Stimulated activated CD4-positive, alpha-beta T cell treated with anti-CD3 and anti-CD28 coated beads, Interleukin-15, amount 100 ng/mL, for 1 hour (primary cell): ENCODE measurements around the gene GET4.
A peak's percentile ranks its signal among the peaks of the same experiment; 100 is the strongest.
"Not testable (repeated sequence)": the region's sequence is repeated elsewhere in the genome, so short reads cannot be mapped to it uniquely, and the experiment has no call there.

ENCODE experiments used
- DNase-seq, 2 donors: peaks; one replicate each; pipeline ENCODE4 v3.0.0-alpha.2; 2020; ENCODE audit warnings: low read depth in 1 of 2, low spot score in 1 of 2

The GET4 gene

DNA sequence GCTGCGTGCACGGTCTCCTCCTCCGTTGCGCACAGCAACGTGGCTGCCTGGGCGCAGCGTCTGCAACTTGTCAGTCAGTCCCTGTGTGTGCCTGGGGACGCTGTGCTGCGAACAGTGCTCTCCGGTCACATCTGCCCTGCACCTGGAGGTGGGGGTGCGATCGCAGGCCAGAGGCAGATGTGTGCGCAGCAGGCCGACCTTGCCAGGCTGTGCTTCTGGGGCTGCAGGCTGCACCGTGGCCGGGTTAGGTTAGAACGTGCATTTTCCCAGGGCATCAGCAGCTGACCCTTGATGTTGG is 8.2 kb upstream of the GET4 start:
- no peak for DNase-seq

DNA sequence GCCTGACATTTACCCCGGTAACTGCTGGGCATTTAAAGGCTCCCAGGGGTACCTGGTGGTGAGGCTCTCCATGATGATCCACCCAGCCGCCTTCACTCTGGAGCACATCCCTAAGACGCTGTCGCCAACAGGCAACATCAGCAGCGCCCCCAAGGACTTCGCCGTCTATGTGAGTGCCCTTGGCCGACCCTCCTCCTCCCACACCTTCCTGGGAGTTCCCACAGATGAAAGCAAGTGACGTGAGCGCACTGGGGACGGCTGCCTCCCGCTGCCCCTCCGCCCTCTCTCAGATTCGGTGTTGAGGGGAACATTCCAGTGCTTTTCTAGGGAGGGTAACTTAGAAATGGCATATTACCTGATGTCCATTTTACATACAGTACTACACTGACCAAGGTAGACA is 7.0 kb upstream of the GET4 start:
- no peak for DNase-seq

DNA sequence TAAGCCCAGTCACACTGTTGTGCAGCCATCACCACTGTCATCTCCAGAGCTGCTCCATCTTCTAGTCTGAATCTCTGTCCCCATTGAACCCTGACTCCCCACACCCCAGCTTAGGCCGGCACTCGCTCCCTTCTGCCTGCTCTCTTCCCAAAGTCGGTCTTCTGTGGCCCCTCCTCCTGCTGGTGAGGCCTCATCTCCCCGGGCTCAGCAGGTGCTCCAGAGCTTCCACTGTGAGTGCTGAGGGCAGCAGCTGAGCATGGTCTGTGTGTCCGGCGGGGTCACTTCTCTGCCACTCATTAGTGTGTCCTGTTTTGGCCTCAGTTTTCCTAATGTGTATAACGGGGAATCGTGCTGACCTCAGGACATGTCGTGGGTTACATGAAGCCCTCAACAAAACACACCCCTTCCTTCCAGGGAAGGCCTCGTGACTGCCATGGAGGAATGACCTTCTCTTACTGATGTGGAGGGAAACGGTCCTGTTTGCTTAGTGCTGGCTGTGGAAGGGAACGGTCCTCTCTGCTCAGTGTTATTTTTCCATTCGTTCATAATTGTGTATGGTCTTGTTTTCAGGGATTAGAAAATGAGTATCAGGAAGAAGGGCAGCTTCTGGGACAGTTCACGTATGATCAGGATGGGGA is 4.3 kb upstream of the GET4 start:
- DNase-seq = no peak

DNA sequence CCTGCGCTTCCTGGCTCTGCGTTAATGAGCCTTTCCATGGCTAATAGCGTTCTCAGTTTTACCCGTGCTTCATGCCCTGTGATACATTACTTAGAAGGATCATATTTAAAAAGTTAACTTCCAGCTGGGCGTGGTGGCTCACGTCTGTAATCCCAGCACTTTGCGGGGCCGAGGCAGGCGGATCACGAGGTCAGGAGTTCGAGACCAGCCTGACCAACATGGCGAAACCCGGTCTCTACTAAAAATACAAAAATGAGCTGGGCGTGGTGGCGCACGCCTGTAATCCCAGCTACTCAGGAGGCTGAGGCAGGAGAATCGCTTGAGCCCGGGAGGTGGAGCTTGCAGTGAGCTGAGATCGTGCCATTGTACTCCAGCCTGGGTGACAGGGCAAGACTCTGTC is 3.7 kb upstream of the GET4 start:
- not testable (repeated sequence) for DNase-seq

DNA sequence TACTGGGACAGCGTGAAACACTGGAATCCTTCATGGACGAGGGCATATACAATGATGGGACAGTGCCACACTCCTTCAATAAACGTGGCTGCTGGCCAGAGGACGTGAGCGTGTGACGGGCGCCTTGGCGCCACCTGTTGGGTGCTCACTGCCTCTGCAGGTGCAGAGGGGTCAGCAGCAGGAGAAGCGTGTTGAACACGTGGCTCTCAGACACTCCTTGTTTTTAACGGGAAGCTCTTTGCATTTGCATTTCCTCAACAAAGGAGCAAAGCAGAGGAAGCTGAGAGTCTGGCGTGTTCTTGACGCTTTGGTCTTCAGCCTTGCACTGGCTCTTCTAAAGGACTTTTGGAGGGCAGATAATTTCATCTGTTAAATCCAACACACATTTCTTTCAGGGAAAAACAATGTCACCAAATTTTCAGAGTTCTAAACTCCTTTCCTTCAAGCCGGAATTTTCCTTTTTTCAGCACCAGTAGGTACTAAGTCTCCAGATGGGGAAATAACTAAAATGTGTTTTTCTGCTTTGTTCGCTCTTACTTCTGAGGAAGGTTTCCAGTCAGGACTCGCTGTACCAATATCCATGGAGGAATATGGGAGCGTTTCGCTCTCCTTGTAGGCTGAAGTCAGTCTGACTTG is 2.9 kb upstream of the GET4 start:
- DNase-seq = peak; percentile 29 to 55

DNA sequence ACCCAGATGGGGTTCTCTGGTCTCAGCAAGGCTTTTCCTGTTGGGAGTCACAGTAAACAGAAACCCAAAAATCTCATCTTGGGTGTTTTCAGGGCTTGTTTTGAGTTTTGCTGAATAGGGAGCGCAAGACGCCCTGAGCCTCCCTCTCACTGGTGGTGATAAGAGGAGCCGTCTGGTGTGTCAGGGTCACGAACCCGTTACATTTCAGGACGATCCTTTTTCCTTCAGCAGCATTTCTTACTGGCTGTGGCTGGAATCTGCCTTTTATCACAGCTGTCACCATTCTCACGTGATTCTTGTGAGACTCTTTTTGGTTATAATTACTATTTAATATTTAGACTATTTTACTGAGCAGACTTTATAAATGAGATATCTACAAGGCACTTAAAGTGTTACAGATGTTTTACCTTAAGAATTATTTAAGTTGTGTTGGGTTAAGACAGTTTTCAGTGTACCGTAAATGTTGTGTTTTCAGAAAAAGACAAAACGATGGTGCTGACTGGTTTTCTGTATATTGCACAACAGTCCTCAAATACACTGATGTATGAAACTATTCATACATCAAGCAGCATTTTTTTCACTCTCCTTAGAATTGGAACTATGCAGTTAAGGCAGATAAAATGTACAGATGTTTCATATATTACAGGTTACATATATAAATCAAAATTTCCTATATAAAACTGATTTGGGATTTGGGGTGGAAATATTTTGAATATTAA is 2.2 kb upstream of the GET4 start:
- DNase-seq = no peak

DNA sequence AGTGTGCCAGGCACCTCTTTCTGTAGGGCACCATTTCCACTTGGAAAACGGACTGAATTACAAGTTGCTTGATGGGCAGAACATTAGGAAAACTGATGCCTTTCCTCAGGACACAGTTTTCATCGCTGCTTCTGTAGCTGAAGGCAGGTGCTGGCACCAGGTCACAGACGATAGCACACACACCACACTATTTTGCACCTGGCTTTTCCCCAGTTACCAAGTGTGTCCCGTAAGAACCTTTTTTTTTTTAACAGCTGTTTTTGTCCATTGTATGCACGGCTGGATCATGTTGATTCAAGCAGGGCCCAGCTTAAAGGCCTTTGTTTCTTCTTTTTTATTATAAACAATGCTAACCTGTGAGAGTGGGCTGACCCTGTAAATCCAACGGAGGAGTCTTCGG is 1.3 kb upstream of the GET4 start:
- DNase-seq = no peak

DNA sequence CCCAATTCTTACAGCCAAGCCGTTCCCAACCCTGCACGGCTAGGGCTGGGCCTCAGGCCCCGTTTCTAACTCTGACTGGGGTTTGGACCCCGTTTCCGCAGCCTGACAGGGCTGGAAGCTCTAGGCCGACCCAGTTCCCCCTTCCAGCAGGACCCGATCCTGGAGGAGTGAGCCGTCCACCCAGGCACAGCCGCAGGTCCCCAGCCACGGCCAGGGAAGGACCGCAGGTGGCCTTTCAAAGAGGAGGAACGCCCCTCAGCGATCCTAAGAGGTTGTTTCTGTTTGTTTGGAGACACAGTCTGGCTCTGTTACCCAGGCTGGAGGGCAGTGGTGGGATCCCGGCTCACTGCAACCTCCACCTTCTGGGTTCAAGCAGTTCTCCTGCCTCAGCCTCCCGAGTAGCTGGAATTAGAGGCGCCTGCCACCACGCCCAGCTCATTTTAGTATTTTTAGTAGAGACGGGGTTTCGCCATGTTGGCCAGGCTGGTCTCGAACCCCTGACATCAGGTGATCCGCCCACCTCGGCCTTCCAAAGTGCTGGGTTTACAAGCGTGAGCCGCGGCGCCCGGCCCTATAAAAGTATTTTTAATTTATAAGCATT is 778 bp upstream of the GET4 start:
- no peak for DNase-seq

DNA sequence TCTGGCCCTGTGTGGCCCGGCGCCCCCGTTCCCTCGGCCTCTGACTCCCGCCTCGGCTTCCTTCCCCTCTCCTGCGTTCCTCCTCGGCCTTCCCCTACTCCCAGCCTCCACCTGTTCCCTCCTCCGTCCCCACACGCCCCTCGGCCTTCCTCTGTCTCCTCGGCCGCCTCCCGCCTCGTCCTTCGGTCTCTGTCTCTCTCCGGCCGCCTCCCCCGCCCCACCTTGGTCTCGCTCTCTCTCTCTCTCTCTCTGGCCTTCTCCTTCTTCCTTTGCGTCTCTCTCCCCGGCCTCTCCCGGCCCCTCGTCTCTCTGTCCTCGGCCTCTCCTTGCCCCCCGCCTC is 588 bp downstream of the GET4 start:
- no peak for DNase-seq

DNA sequence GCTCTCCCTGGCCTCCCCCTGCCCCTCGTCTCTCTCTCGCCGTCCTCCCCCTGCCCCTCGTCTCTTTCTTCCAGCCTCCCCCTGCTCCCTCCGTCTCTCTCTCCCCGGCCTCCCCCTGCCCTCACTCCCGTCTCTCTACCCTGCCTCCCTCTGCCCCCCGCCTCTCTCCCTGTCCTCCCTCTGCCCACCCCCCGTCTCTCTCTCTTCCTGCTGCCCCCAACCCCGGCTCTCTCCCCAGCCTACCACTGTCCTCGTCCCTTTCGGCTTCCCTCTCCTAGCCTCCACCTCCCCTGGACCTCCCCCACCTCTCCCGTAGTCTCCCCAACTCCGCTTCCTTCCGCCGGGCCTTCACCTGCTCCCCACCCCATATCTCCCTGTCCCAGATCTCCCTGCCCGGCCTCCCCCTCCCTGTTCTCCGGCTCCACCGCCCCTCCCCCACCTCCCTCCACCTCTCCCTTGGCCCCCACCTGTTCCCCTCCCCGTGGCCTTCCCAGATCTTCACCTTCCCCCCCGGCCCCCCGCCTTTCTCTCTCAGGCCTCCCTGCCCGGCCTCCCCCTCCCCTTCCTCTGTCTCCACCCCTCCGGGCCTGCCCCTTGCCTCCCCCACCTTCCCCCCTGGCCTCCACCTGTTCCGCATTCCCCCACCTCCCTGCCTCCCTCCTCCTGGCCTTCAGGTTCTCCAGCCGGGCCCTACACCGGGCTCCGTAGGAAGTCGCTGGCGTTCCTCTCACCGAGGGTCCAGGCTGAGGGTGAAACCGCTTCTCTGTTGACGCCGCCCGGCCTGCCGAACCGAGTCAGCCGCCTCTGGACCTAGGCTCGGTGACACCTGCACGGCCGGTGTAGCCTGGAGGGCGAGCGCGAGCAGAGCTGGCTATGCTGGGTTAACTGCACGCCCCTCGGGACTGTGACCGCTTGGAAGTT is 1.2 kb downstream of the GET4 start:
- DNase-seq = no peak

DNA sequence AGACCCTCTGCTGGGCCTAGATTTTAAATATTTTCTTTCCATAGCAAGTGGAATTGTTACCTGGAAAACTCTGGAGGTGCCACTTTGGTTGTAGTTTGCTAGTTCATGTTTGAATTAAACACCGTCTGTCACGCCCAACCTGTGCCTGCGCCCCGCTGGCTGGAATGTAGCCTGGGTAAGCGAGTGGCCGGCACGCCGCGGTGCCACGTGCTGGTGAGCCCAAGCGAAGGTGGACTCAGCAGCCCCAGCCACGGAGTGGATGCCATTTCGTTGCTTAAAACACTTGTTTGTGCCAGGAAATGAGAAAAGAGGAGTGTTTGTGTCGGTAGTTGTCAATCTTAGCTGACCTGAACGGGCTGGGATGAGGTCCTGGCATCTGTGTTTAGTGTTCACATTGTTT is 2.7 kb downstream of the GET4 start:
- no peak for DNase-seq

DNA sequence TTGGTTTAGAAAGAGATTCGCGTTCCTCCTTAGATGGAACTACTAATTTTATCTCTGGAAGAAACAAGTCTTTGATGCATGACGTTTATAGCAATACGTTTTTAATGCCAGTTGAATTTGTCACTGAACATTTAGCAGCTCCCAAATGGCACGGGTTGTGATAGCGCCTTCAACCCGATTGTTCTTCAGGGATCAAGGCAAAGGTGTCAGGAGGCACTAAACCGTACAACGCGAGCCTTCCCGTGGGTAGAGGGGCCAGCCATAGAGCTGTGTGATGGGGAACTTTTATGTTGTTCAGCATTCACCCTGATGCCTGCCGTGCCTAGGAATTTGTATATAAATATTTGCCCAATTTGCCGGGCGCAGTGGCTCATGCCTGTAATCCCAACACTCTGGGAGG is 3.4 kb downstream of the GET4 start:
- no peak for DNase-seq

DNA sequence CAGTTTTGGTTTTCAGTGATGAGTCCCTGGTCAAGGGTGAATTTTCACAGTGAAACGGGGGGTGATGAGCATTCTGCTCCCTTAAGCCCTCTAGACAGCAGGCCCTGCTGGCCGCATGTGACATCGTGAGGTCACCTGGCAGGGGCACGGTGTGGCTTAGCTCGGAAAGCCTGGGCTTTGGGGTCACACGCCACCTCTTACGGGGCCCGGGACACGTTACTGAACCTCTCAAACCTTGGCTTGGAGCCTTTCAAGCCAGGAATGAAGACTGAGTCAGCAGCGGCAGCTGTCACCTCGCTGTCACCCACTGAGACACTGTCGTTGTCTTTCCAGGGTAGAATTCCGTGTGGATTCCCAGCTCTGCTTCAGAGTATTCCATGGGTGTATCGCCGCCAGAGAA is 4.1 kb downstream of the GET4 start:
- DNase-seq = no peak

DNA sequence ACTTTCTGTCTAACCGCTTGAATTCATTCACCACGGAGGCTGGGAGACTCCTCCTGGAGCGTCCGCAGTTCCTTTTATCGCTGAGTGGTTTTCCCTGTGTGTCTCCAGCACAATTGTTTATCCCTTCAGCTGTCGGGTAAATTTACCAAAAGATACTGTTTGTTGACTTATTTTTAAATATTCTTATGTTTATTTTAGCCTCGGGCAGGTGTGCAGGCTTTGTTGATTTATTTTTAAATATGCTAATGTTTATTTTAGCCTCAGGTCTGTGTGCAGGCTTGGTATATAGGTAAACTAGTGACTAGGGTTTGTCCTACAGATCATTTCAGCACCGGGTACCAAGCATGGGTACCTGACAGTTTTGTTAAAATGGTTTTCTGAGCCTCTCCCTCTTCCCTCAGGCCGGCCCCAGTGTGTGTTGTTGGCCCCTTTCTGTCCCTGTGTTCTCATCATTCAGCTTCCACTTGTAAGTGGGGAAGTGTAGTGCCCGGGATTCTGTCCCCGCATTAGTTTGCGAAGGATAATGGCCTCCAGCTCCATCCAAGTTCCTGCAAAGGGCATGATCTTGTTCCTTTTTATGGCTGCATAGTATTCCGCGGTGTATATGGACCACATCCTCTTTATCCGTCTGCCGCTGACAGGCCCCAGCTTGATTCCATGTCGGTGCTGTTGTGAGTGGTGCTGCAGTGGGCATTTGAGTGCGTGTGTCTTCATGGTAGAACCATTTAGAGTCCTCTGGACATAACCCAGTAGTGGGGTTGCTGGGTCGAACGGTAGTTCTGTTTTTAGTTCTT is 5.3 kb downstream of the GET4 start:
- DNase-seq = no peak

DNA sequence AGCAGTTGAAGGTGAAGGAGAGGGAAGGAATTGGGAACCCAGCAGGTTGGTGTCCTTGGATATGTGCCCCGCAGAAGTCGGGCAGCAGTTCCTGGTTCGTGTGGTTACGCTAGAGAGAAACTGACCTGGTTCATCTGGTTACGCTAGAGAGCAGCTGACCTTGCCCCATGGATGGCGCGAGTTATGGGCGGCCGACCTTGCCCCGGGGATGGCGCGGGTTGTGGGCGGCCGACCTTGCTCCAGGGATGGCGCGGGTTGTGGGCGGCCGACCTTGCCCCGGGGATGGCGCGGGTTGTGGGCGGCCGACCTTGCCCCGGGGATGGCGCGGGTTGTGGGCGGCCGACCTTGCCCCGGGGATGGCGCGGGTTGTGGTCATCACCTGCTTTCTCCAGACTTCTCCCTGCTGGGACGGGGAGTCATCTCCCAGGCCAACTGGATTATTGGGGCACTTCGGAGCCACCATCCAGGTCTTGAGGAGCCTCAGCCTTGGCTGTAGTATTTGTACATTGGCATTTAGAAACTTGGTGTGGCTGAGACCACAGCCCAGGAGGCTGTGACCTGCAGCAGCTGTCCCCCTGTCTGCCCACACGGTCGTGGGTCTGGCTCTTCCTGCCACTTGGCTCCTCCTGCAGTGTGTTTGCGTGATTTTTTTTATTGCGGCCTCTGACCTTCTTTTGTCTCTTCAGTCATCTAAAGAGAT is 6.1 kb downstream of the GET4 start:
- DNase-seq = no peak

DNA sequence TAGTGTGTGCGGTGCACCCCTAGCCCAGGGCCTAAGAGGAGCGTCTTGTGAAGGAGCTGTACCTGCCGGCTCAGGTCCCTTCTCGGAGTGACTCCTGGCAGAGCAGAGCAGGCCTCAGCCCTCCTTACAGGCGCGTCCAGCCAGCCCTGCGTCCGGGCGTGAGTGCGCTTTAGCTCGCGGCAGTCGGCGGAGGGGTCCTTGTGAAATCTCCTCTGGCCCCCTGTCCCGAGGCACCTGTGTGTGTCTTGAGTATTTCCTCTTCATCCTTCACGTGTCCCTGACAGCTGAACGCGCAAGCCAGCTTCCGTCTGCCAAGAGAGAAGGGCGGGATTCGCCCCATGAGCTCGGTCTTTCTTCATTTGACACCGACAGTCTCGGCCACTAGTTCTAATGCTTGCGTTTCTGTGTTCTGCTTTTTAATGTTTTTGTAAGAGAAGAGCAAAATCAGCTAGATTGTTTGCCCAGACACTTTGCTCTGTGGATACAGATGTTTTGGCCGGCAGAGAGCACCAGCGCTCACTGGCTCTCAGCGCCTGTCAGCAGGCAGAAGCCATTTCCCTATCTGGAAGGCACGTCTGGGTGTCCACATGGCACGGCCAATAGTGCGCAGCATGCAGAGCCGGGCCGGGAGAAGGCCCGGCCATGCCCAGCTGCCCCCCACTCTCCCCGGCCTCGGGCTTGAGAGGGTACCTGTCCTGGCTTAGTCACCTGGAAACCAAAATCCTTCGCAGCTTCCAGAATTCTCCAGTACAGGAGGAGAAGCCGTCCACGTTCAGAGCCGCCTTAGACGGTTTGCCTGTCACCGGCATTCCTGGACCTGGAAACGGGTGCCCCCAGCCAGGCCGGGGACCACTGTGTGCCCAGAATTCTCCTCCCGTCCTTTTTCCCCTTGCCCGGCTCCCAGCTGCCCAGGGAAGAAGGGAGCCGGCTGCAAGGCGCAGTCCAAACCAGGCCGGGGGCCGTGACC is 7.0 kb downstream of the GET4 start:
- DNase-seq = no peak

DNA sequence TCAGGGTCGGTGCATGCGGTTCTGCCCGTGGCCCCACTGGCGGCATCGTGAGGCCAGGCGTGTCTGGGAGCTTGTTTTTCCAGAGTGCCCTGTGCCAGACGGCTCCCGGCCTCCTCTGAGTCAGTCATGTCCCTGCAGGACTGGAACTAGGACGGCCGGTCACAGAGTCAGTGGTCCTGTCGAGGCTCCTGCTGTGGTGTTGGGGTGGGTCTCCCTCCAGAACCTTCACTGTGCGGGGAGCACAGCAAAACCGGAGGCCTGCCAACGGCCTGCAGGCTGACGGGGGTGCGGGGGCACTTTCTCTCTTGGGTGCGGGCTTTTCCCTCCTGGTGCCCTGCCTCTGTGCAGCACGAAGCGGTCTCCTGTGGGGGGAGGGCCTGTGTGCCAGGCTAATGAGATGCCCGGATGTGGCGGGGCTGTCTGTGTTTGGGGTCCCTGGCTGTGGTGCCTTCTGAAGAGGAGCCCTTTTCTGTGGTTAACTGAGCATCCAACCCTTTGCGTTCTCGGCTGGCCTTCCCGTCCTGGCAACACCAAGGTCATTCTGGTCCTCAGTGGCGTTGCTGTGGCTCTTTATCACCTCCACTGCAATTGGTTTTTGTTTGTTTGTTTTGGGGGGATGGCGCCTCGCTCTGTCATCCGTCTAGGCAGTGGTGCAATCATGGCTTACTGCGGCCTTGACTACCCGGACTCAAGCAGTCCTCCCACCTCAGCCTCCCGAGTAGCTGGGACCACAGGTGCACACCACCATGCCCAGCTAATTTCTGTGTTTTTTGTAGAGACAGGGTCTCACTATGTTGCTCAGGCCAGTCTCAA is 8.0 kb downstream of the GET4 start:
- no peak for DNase-seq

DNA sequence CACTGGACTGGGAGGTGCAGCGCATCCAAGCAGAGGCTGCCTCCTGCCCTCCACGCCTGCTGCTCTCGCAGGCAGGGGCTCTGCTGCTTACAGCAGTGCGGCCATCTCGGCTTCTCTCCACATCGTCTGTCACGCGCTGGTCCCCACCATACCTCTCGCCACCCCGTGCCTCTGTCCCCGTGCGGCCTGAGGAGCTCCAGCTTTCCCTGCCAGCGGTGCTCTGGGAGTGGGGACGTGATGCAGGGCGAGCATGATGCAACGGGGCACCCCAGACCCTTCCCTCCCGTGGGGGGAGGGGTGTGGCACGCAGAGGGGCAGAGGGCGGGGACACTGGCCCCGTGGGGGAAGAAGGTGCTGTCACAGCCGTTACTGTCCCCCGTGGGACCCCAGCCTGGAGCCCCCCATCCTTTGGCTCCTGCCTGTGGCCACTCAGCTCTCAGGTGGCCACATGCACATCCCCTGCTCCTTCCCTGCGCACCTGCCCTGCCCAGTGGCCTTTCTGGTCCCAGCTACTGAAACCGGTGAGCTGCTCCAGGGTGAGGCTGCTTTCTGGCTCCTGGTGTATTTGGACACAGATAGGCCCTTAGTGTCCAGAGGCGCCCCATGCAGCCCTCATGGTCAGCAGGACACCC is 9.0 kb downstream of the GET4 start:
- no peak for DNase-seq
